HG02678 (cell line): ENCODE measurements around the gene USH2A.
"Not testable (repeated sequence)": the region's sequence is repeated elsewhere in the genome, so short reads cannot be mapped to it uniquely, and the experiment has no call there.

ENCODE experiments used
- ATAC-seq: cut with Tn5 transposase; IDR thresholded peaks from one replicate; pipeline ENCODE4 v1.9.1; 2021; ENCODE audit warnings: mild to moderate bottlenecking, moderate library complexity; ENCODE audit not compliant: unreplicated experiment

USH2A gene

GRCh38 chr1:216390956-216391355, 32.3 kb downstream of the USH2A start:
- no peak for ATAC-seq

- no peak for ATAC-seq
Observed at GRCh38 chr1:216389774-216390173, 33.5 kb downstream of the USH2A start.

GRCh38 chr1:216388558-216388957, 34.7 kb downstream of the USH2A start:
- ATAC-seq, result no peak

- no peak for ATAC-seq
Observed at GRCh38 chr1:216387782-216388181, 35.5 kb downstream of the USH2A start.

- ATAC-seq, result no peak
Observed at GRCh38 chr1:216379441-216379840, 43.8 kb downstream of the USH2A start.

GRCh38 chr1:216368249-216368648, 55.0 kb downstream of the USH2A start:
- no peak for ATAC-seq

- ATAC-seq, result no peak
Observed at GRCh38 chr1:216366979-216367378, 56.3 kb downstream of the USH2A start.

GRCh38 chr1:216356945-216357344, 66.3 kb downstream of the USH2A start:
- ATAC-seq, result no peak

- ATAC-seq, result no peak
Observed at GRCh38 chr1:216350186-216350585, 73.1 kb downstream of the USH2A start.

- no peak for ATAC-seq
Observed at GRCh38 chr1:216346526-216346925, 76.7 kb downstream of the USH2A start.

GRCh38 chr1:216340542-216340941, 82.7 kb downstream of the USH2A start:
- not testable (repeated sequence) for ATAC-seq

GRCh38 chr1:216332462-216332861, 90.8 kb downstream of the USH2A start:
- ATAC-seq, result no peak

GRCh38 chr1:216332003-216332402, 91.2 kb downstream of the USH2A start:
- no peak for ATAC-seq

- no peak for ATAC-seq
Observed at GRCh38 chr1:216331211-216331610, 92.0 kb downstream of the USH2A start.

- ATAC-seq, result no peak
Observed at GRCh38 chr1:216330262-216330661, 93.0 kb downstream of the USH2A start.

- ATAC-seq, result no peak
Observed at GRCh38 chr1:216325946-216326345, 97.3 kb downstream of the USH2A start.

- ATAC-seq, result no peak
Observed at GRCh38 chr1:216325336-216325735, 97.9 kb downstream of the USH2A start.

- ATAC-seq, result no peak
Observed at GRCh38 chr1:216323344-216323743, 99.9 kb downstream of the USH2A start.

- ATAC-seq, result no peak
Observed at GRCh38 chr1:216314379-216315095, 108.7 kb downstream of the USH2A start.

GRCh38 chr1:216310776-216311175, 112.5 kb downstream of the USH2A start:
- peak; percentile 49 for ATAC-seq

- no peak for ATAC-seq
Observed at GRCh38 chr1:216306830-216307229, 116.4 kb downstream of the USH2A start.

GRCh38 chr1:216303690-216304089, 119.6 kb downstream of the USH2A start:
- no peak for ATAC-seq

- no peak for ATAC-seq
Observed at GRCh38 chr1:216293683-216294082, 129.6 kb downstream of the USH2A start.
